ENCODE measurements around the gene MRPL28.
"Not testable (repeated sequence)": the region's sequence is repeated elsewhere in the genome, so short reads cannot be mapped to it uniquely, and the experiment has no call there.

The MRPL28 gene

GRCh38 chr16:337437-337836 lies 32.9 kb downstream of the MRPL28 start:
- DNase-seq = no peak

- DNase-seq = no peak
Observed at GRCh38 chr16:336269-336668, 34.1 kb downstream of the MRPL28 start.

- DNase-seq = not testable (repeated sequence)
Observed at GRCh38 chr16:334861-335632, 35.3 kb downstream of the MRPL28 start.

GRCh38 chr16:334164-334832 lies 36.0 kb downstream of the MRPL28 start:
- not testable (repeated sequence) for DNase-seq

- DNase-seq = no peak
Observed at GRCh38 chr16:333406-334094, 36.8 kb downstream of the MRPL28 start.

GRCh38 chr16:331181-331814 lies 39.0 kb downstream of the MRPL28 start:
- not testable (repeated sequence) for DNase-seq

- no peak for DNase-seq
Observed at GRCh38 chr16:330741-331140, 39.6 kb downstream of the MRPL28 start.

GRCh38 chr16:325375-326145 lies 44.8 kb downstream of the MRPL28 start:
- DNase-seq = no peak

GRCh38 chr16:324451-325334 lies 45.6 kb downstream of the MRPL28 start:
- DNase-seq = peak; percentile 61 to 73 (median 71)

- DNase-seq = no peak
Observed at GRCh38 chr16:324201-324450, 46.2 kb downstream of the MRPL28 start.

GRCh38 chr16:322476-323143 lies 47.7 kb downstream of the MRPL28 start:
- DNase-seq = no peak

GRCh38 chr16:321532-321931 lies 48.8 kb downstream of the MRPL28 start:
- no peak for DNase-seq

- DNase-seq = no peak
Observed at GRCh38 chr16:320206-320605, 50.1 kb downstream of the MRPL28 start.

- DNase-seq = no peak
Observed at GRCh38 chr16:318628-319027, 51.7 kb downstream of the MRPL28 start.

- DNase-seq = no peak
Observed at GRCh38 chr16:317583-317982, 52.8 kb downstream of the MRPL28 start.

Measured in T-helper 1 cell (primary cell).